Activated T-cell treated with anti-CD3 and anti-CD28 coated beads, Interleukin-2, amount 50 U/mL, for 4 hours (primary cell): ENCODE measurements around the gene FOXD4L4. TPM values are rescaled to one million over a fixed set of nuclear protein-coding genes. Genes with fewer than 3 reads are reported as not detected.
A peak's percentile ranks its signal among the peaks of the same experiment; 100 is the strongest.
"Not testable (repeated sequence)": the region's sequence is repeated elsewhere in the genome, so short reads cannot be mapped to it uniquely, and the experiment has no call there.

Source experiments
- ATAC-seq, 2 donors: fragments of 200-7000 bp; cut with Tn5 transposase; one replicate each; pipeline ENCODE4 v1.10.0; 2021
- DNase-seq: peaks from one replicate; pipeline ENCODE4 v3.0.0-alpha.2; 2020
- H3K27me3 Mint-ChIP-seq: one replicate; pipeline ENCODE4 v1.8.0; 2021; ENCODE audit warnings: low read depth, mixed read lengths
- H3K36me3 Mint-ChIP-seq: one replicate; pipeline ENCODE4 v1.8.0; 2022; ENCODE audit warnings: mixed read lengths; ENCODE audit not compliant: insufficient read depth
- H3K4me1 Mint-ChIP-seq: one replicate; pipeline ENCODE4 v1.8.0; 2021; ENCODE audit warnings: low read depth, mixed read lengths
- H3K4me3 Mint-ChIP-seq: one replicate; pipeline ENCODE4 v1.8.0; 2021; ENCODE audit warnings: mild to moderate bottlenecking, moderate library complexity, mixed read lengths
- H3K9me3 Mint-ChIP-seq: one replicate; pipeline ENCODE4 v1.8.0; 2021; ENCODE audit warnings: mixed read lengths
- total RNA-seq, 3 donors: library from RNA; stranded (reverse); gene quantifications; one replicate each; pipeline ENCODE4 v1.2.1, GENCODE V29; 2021

The FOXD4L4 gene
- under 1 TPM in 1 of 3 donors, not detected in 2; 0.27 TPM for total RNA-seq

GRCh38 chr9:65737096-65737564 lies at the start of gene FOXD4L4:
Gene FOXD4L4, plus strand, starts transcription at chr9:65737146. Its CDS starts 0 bp downstream, at chr9:65737146.
- not testable (repeated sequence) for H3K27me3 Mint-ChIP-seq, DNase-seq, H3K4me3 Mint-ChIP-seq

GRCh38 chr9:65703550-65703949 lies 33.4 kb upstream of the FOXD4L4 start:
- not testable (repeated sequence) for DNase-seq, H3K4me1 Mint-ChIP-seq, ATAC-seq, H3K27me3 Mint-ChIP-seq, H3K4me3 Mint-ChIP-seq, H3K36me3 Mint-ChIP-seq, H3K9me3 Mint-ChIP-seq

More at GRCh38 chr9:65737096-65737564, at the start of gene FOXD4L4:
- not testable (repeated sequence) for ATAC-seq, H3K9me3 Mint-ChIP-seq, H3K4me1 Mint-ChIP-seq, H3K36me3 Mint-ChIP-seq

GRCh38 chr9:65714445-65714844 lies 22.5 kb upstream of the FOXD4L4 start:
- not testable (repeated sequence) for H3K9me3 Mint-ChIP-seq, ATAC-seq

DNA sequence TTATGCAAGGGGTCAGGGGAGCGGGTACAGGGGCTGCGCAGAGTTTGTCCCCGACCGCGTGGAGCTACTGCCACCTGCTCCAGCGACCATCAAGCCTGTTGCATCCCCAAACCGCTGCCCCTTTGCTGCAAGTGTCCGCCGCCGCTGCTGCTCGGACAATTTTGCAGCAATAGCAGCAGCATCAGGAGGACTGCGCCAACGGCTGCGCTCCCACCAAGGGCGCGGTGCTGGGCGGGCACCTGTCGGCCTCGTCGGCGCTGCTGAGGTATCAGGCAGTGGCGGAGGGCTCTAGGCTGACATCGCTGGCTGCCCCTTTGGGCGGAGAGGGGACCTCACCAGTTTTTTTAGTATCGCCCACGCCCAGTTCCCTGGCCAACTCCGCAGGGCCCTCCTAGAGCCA lies 1.2 kb downstream of the FOXD4L4 start:
- H3K27me3 Mint-ChIP-seq, H3K4me3 Mint-ChIP-seq, H3K36me3 Mint-ChIP-seq, H3K4me1 Mint-ChIP-seq, H3K9me3 Mint-ChIP-seq, DNase-seq: not testable (repeated sequence)
- ATAC-seq = peak in 1 of 2 donors; percentile 30

More at GRCh38 chr9:65714445-65714844, 22.5 kb upstream of the FOXD4L4 start:
- not testable (repeated sequence) for H3K27me3 Mint-ChIP-seq, DNase-seq, H3K36me3 Mint-ChIP-seq, H3K4me1 Mint-ChIP-seq, H3K4me3 Mint-ChIP-seq

Other genes starting within 250 kb of the FOXD4L4 start
- 10 to 100 TPM; 38.2 to 42.8 (median 41.5) TPM for gene ZNG1E, start 61.2 kb upstream of the FOXD4L4 start, total RNA-seq